Keratinocyte (primary cell): Measurements from ENCODE around the gene ZNF804A. TPM values are rescaled to one million over a fixed set of nuclear protein-coding genes. Genes with fewer than 3 reads are reported as not detected.

Experiments used
- DNase-seq: peaks from one replicate; pipeline ENCODE4 v3.0.0-alpha.2; 2011; ENCODE audit warnings: low read depth, missing footprints, low spot score
- FAIRE-seq: peaks from 2 replicates; lab custom pipeline; 2011; peaks lifted over from hg19 to GRCh38; lab: Jason Lieb, UNC
- H2AFZ ChIP-seq: 2 replicates; pipeline ENCODE4 v1.6.0; 2012; ENCODE audit warnings: low read length, control low read depth, inconsistent platforms; ENCODE audit not compliant: control insufficient read depth
- H3K27ac ChIP-seq: 2 replicates; pipeline ENCODE4 v1.5.1; 2011; ENCODE audit warnings: low read length; ENCODE audit not compliant: control insufficient read depth, insufficient read depth
- H3K27me3 ChIP-seq: 3 replicates; pipeline ENCODE4 v1.6.0; 2011; ENCODE audit warnings: low read length; ENCODE audit not compliant: control insufficient read depth, insufficient read depth; ENCODE audit errors: extremely low read depth
- H3K36me3 ChIP-seq, 2 experiments: 2 replicates in 1 of 2; 3 replicates in 1 of 2; pipeline ENCODE4 v1.5.1; 2011; ENCODE audit warnings: low read length in 2 of 2, mild to moderate bottlenecking in 1 of 2; ENCODE audit not compliant: control insufficient read depth in 2 of 2, insufficient read depth in 2 of 2; ENCODE audit errors: extremely low read depth in 1 of 2
- H3K4me1 ChIP-seq: 3 replicates; pipeline ENCODE4 v1.5.1; 2011; ENCODE audit warnings: low read length; ENCODE audit not compliant: control insufficient read depth, insufficient read depth; ENCODE audit errors: extremely low read depth
- H3K4me2 ChIP-seq: 3 replicates; pipeline ENCODE4 v1.6.0; 2011; ENCODE audit warnings: low read depth, low read length; ENCODE audit not compliant: control insufficient read depth, insufficient read depth; ENCODE audit errors: extremely low read depth
- H3K4me3 ChIP-seq, 3 experiments: fragments of 200-600 bp in 1 of 3; sonication (generic) in 1 of 3; 2 replicates in 2 of 3; 3 replicates in 1 of 3; pipeline ENCODE4 v1.5.1; 2011 to 2016; ENCODE audit warnings: low read length in 3 of 3, mild to moderate bottlenecking in 3 of 3, control low read depth in 2 of 3, inconsistent platforms in 1 of 3, low read depth in 1 of 3, mixed read lengths in 1 of 3, mixed run types in 1 of 3, moderate library complexity in 1 of 3; ENCODE audit not compliant: control insufficient read depth in 2 of 3, insufficient read depth in 2 of 3; ENCODE audit errors: extremely low read depth in 1 of 3
- H3K79me2 ChIP-seq: 2 replicates; pipeline ENCODE4 v1.6.0; 2012; ENCODE audit warnings: low read length; ENCODE audit not compliant: control insufficient read depth, insufficient read depth
- H3K9ac ChIP-seq: 3 replicates; pipeline ENCODE4 v1.6.0; 2011; ENCODE audit warnings: low read length; ENCODE audit not compliant: control insufficient read depth, insufficient read depth; ENCODE audit errors: extremely low read depth
- H3K9me1 ChIP-seq: 3 replicates; pipeline ENCODE4 v1.6.0; 2011; ENCODE audit warnings: low read length; ENCODE audit not compliant: control insufficient read depth, insufficient read depth; ENCODE audit errors: extremely low read depth
- H3K9me3 ChIP-seq: 2 replicates; pipeline ENCODE4 v1.5.1; 2012; ENCODE audit warnings: low read depth, low read length; ENCODE audit not compliant: control insufficient read depth
- H4K20me1 ChIP-seq: 3 replicates; pipeline ENCODE4 v1.6.0; 2011; ENCODE audit warnings: low read length; ENCODE audit not compliant: control insufficient read depth, insufficient read depth; ENCODE audit errors: extremely low read depth
- EZH2 ChIP-seq: IDR thresholded peaks from one replicate; pipeline ENCODE4 v1.6.1; 2012; ENCODE audit warnings: inconsistent platforms, mild to moderate bottlenecking, low read length, moderate library complexity
- dilution Hi-C: fragments of 300-500 bp; cut with MboI; formaldehyde crosslinking; loops from one replicate; pipeline ENCODE4 v1.7.0; 2020; ENCODE audit warnings: low sequenced_read_pairs; ENCODE audit not compliant: extremely low pct_ligation_motif_present
- polyA plus RNA-seq, 5 experiments: library from polyadenylated mRNA; depleted of rRNA in 3 of 5; stranded (reverse) in 3 of 5; stranded (forward) in 1 of 5; unstranded in 1 of 5; fragments of >200 nt; gene quantifications; 1 replicate in 1 of 5; 2 replicates in 3 of 5; 3 replicates in 1 of 5; pipeline versions ENCODE4 v1.2.1 to v1.2.3, GENCODE V29; 2011 to 2012; ENCODE audit warnings: missing spikeins in 2 of 5, low read depth in 1 of 5, low replicate concordance in 1 of 5
- TF ChIP-seq, protein P1 (sequence below), 3 experiments: IDR thresholded peaks in 1 of 3; conservative IDR thresholded peaks in 1 of 3; optimal IDR thresholded peaks in 1 of 3; 2 replicates in 2 of 3; 3 replicates in 1 of 3; pipeline versions ENCODE3 to v1.5.1; 2011; ENCODE audit warnings: low read length in 3 of 3, mild to moderate bottlenecking in 3 of 3, moderate library complexity in 2 of 3, control low read depth in 1 of 3, inconsistent platforms in 1 of 3; ENCODE audit not compliant: insufficient read depth in 2 of 3; ENCODE audit errors: extremely low read depth in 1 of 3

ZNF804A gene
- polyA plus RNA-seq, 1 donor (not counting 4 experiments of a cell fraction or from before 2014, with no cell fraction given), result 0.08 TPM

DNA sequence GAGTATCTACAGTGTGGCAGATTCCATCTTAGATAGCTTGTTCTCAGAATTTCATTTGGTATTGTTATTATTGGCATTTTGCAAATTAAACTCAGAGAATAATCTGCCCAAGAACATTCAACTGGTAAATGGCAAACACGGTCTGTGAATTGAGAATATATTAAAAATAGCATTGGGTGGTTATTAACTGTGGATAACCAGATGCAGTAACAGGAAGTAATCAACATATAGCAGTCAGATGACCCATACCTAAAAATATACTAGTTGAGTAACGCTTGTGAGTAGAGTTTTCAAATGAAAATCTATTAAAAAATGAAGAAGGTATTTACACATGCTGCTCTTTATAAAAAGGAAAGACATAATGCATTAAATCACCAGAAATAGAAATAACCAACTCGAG is 129.5 kb downstream of the ZNF804A start:
- H3K79me2 ChIP-seq, result no peaks in the 10 kb centered on the region
- TF ChIP-seq, protein P1, sequence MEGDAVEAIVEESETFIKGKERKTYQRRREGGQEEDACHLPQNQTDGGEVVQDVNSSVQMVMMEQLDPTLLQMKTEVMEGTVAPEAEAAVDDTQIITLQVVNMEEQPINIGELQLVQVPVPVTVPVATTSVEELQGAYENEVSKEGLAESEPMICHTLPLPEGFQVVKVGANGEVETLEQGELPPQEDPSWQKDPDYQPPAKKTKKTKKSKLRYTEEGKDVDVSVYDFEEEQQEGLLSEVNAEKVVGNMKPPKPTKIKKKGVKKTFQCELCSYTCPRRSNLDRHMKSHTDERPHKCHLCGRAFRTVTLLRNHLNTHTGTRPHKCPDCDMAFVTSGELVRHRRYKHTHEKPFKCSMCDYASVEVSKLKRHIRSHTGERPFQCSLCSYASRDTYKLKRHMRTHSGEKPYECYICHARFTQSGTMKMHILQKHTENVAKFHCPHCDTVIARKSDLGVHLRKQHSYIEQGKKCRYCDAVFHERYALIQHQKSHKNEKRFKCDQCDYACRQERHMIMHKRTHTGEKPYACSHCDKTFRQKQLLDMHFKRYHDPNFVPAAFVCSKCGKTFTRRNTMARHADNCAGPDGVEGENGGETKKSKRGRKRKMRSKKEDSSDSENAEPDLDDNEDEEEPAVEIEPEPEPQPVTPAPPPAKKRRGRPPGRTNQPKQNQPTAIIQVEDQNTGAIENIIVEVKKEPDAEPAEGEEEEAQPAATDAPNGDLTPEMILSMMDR (optimal IDR thresholded peaks at IDR 0.05 in 1 of 3, IDR thresholded peaks at IDR 0.05 in 1 of 3, conservative IDR thresholded peaks at IDR 0.05 in 1 of 3; ENCODE audit: extremely low read depth in 1 of 3, insufficient read depth in 2 of 3, low read length in 3 of 3), result no peak
- TF ChIP-seq EZH2, result no peak
- H3K36me3 ChIP-seq, result no peaks in the 10 kb centered on the region
- FAIRE-seq (no peak), DNase-seq (no peak)
- no peak overlapping the region for H2AFZ ChIP-seq
- no peaks in the 10 kb centered on the region for H4K20me1 ChIP-seq
- no peak overlapping the region for H3K27ac ChIP-seq
- no peaks in the 10 kb centered on the region for H3K4me1 ChIP-seq
- no peaks in the 10 kb centered on the region for H3K9me3 ChIP-seq
- H3K4me2 ChIP-seq, result no peak overlapping the region
- dilution Hi-C loops, result no loop called here
- H3K27me3 ChIP-seq, result no peaks in the 10 kb centered on the region
- no peak overlapping the region for H3K4me3 ChIP-seq
- no peaks in the 10 kb centered on the region for H3K9me1 ChIP-seq
- H3K9ac ChIP-seq, result no peak overlapping the region

DNA sequence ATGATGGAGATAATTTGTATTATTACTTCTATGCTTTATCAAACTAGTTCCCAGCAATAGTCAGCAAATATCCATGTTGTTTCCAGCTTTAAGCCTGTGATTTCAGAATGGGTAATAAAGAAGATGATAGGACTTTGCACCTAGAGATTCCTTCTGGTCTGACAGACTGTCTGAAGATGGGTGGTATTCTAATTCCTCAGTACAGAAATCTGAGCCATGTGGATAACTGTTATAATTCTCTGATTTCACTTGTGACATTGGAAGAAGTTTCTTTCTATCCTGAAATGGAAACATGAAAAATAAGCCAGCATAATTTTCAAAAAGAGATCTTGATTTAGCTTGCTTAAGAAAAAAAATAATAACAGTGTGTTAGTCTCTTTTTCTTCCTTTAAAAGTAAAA is 130.1 kb downstream of the ZNF804A start:
- FAIRE-seq, result no peak
- DNase-seq, result no peak
- H3K36me3 ChIP-seq, result no peaks in the 10 kb centered on the region
- no peaks in the 10 kb centered on the region for H4K20me1 ChIP-seq
- dilution Hi-C loops, result no loop called here
- no peaks in the 10 kb centered on the region for H3K27me3 ChIP-seq
- H3K9me1 ChIP-seq, result no peaks in the 10 kb centered on the region
- no peak for TF ChIP-seq EZH2
- TF ChIP-seq, protein P1 (optimal IDR thresholded peaks at IDR 0.05 in 1 of 3, IDR thresholded peaks at IDR 0.05 in 1 of 3, conservative IDR thresholded peaks at IDR 0.05 in 1 of 3; ENCODE audit: extremely low read depth in 1 of 3, insufficient read depth in 2 of 3, low read length in 3 of 3), result no peak
- H3K4me3 ChIP-seq, result no peak overlapping the region
- no peak overlapping the region for H3K4me2 ChIP-seq
- no peaks in the 10 kb centered on the region for H3K9me3 ChIP-seq
- H3K27ac ChIP-seq, result no peak overlapping the region
- H2AFZ ChIP-seq, result no peak overlapping the region
- no peaks in the 10 kb centered on the region for H3K4me1 ChIP-seq
- no peak overlapping the region for H3K9ac ChIP-seq
- H3K79me2 ChIP-seq, result no peaks in the 10 kb centered on the region
